Endodermal cell (in vitro differentiated cells): ENCODE data around the gene MYL6. TPM values are rescaled to one million over a fixed set of nuclear protein-coding genes. Genes with fewer than 3 reads are reported as not detected.

Experiments
- DNase-seq: peaks from one replicate; pipeline ENCODE4 v3.0.0-alpha.2; 2017
- H3K27ac ChIP-seq: 2 replicates; pipeline ENCODE4 v1.5.1; 2013; ENCODE audit warnings: mild to moderate bottlenecking, low read depth, low read length, moderate library complexity
- H3K27me3 ChIP-seq: 2 replicates; pipeline ENCODE4 v1.6.1; 2013; ENCODE audit warnings: mild to moderate bottlenecking, low read length, moderate library complexity; ENCODE audit not compliant: insufficient read depth, control insufficient read depth, poor library complexity, severe bottlenecking
- H3K36me3 ChIP-seq: 2 replicates; pipeline ENCODE4 v1.7.0; 2013; ENCODE audit warnings: mild to moderate bottlenecking, low read length, moderate library complexity; ENCODE audit not compliant: control insufficient read depth, insufficient read depth
- H3K4me1 ChIP-seq: one replicate; pipeline ENCODE4 v1.7.0; 2013; ENCODE audit warnings: low read length; ENCODE audit not compliant: control insufficient read depth, insufficient read depth
- H3K4me3 ChIP-seq: 2 replicates; pipeline ENCODE4 v1.5.1; 2013; ENCODE audit warnings: mild to moderate bottlenecking, low read length, moderate library complexity
- H3K9ac ChIP-seq: 2 replicates; pipeline ENCODE4 v1.6.1; 2013; ENCODE audit warnings: mild to moderate bottlenecking, low read length, moderate library complexity; ENCODE audit not compliant: poor library complexity, severe bottlenecking; ENCODE audit errors: extremely low read depth
- H3K9me3 ChIP-seq: 2 replicates; pipeline ENCODE4 v1.6.1; 2013; ENCODE audit warnings: mild to moderate bottlenecking, low read length, moderate library complexity; ENCODE audit not compliant: control insufficient read depth
- H3K27ac Mint-ChIP-seq: 2 replicates; pipeline ENCODE4 v1.8.0; 2020; ENCODE audit warnings: mixed read lengths
- H3K27me3 Mint-ChIP-seq: 2 replicates; pipeline ENCODE4 v1.8.0; 2021; ENCODE audit warnings: mild to moderate bottlenecking, mixed read lengths; ENCODE audit not compliant: insufficient read depth
- H3K36me3 Mint-ChIP-seq: 2 replicates; pipeline ENCODE4 v1.8.0; 2020; ENCODE audit warnings: low read depth, mixed read lengths
- H3K4me1 Mint-ChIP-seq: 2 replicates; pipeline ENCODE4 v1.8.0; 2020; ENCODE audit warnings: mixed read lengths
- H3K4me3 Mint-ChIP-seq: 2 replicates; pipeline ENCODE4 v1.8.0; 2020; ENCODE audit warnings: mild to moderate bottlenecking, moderate library complexity, mixed read lengths
- H3K9me3 Mint-ChIP-seq: 2 replicates; pipeline ENCODE4 v1.8.0; 2020; ENCODE audit warnings: mild to moderate bottlenecking, mixed read lengths
- WGBS, 2 experiments: methylation state at CpG; one replicate each; pipeline versions ENCODE4 v1.1.5 to v1.1.7; 2013; ENCODE audit warnings: missing lambda C conversion rate in 2 of 2, mixed read lengths in 1 of 2; ENCODE audit not compliant: insufficient coverage in 1 of 2, insufficient read length in 1 of 2; 5-methylcytosine and 5-hydroxymethylcytosine counted together
- total RNA-seq, 2 donors: library from RNA; stranded (reverse); fragmentation: NEBNext Ultra II Directional in 1 of 2; extraction: Animal tissue kit (Norgen Biotek cat#: 25700) in 1 of 2; gene quantifications; 2 replicates in 1 of 2; 3 replicates in 1 of 2; pipeline ENCODE4 v1.2.1, GENCODE V29; 2021
- TF ChIP-seq, protein P1 (sequence below): fragments of 200-600 bp; sonication (generic); conservative IDR thresholded peaks from 2 replicates; pipeline ENCODE4 v1.5.0; 2021; ENCODE audit warnings: antibody characterized with exemption, mild to moderate bottlenecking

The MYL6 gene
- total RNA-seq, 2 donors from 2014 or later, result 1,640 to 1,647 TPM

DNA sequence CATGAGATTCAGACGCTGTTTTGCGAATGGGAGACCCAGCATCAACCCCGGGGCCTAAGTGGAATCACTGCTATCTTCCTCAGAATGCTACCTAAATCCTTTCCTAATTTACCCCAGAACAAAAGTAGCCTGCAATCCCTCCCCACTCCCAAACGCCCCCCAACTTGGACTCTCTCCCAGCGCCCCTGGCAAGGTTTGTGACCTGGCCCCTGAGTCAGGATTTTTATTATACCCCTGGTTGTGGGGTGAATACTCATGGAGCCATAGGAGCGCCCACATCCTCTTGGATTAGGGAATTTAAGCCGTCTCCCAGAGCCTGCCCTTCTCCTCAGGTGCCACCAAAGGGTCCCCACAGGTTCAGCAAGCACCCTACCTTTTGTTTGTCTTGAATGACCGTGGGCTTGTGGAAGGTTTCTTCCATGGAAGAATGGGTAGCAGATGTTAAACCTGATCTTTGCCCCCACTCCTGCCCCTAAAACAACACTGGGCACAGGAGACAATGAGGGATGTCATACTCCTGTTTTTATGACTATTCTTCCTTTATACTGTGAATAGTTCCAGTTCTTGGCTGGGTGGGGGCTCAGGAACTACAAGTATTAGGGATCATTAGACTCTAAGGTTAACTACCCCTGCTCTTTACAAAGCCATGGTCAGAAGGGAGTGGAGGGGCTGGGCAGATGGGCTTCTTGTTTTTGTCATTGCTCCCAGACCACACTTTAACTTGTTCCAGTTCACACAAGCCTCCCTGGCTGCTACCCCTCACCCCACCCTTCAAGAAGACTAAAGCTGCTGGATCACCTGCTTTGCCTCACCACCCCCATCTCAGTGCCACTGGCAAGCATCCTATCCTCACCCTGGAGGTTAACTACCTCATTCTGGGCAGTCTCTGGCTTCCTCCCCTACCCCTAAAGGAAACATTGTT is 5.1 kb upstream of the MYL6 start:
- TF ChIP-seq, protein P1, sequence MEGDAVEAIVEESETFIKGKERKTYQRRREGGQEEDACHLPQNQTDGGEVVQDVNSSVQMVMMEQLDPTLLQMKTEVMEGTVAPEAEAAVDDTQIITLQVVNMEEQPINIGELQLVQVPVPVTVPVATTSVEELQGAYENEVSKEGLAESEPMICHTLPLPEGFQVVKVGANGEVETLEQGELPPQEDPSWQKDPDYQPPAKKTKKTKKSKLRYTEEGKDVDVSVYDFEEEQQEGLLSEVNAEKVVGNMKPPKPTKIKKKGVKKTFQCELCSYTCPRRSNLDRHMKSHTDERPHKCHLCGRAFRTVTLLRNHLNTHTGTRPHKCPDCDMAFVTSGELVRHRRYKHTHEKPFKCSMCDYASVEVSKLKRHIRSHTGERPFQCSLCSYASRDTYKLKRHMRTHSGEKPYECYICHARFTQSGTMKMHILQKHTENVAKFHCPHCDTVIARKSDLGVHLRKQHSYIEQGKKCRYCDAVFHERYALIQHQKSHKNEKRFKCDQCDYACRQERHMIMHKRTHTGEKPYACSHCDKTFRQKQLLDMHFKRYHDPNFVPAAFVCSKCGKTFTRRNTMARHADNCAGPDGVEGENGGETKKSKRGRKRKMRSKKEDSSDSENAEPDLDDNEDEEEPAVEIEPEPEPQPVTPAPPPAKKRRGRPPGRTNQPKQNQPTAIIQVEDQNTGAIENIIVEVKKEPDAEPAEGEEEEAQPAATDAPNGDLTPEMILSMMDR, result no peak
- no peak overlapping the region for H3K27ac ChIP-seq
- no peak for DNase-seq

DNA sequence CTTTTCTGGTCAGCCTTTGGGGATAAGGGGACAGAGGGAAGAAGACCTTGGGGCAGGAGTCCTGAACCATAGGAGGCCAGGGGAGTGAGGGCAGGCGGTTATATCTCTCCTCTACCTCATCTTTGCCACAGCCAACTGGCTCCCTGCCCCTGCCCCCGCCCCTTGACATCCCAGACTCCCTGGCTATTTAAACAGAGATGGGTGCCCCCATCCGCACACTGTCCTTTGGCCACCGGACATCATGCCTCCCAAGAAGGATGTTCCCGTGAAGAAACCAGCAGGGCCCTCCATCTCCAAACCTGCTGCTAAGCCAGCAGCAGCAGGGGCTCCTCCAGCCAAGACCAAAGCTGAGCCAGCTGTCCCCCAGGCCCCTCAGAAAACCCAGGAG is 4.5 kb upstream of the MYL6 start:
- no peak for DNase-seq

More for the DNA sequence above, 5.1 kb upstream of the MYL6 start:
- peaks cover 12% of the 10 kb centered on the region for H3K36me3 Mint-ChIP-seq
- peaks cover 41% of the 10 kb centered on the region for H3K4me1 Mint-ChIP-seq
- Histone ChIP-seq H3K27me3 (no peaks in the 10 kb centered on the region), H3K4me3 (peak overlapping the region; percentile 92), H3K9ac (peak overlapping the region; percentile 78), H3K36me3 (peaks cover 19% of the 10 kb centered on the region), H3K4me1 (peaks cover 12% of the 10 kb centered on the region), H3K9me3 (no peaks in the 10 kb centered on the region)
- peak overlapping the region; percentile 85 for H3K4me3 Mint-ChIP-seq
- H3K9me3 Mint-ChIP-seq, result no peaks in the 10 kb centered on the region
- no peaks in the 10 kb centered on the region for H3K27me3 Mint-ChIP-seq
- WGBS, 2 experiments, result 17% methylated on average over 8 of the region's 8 CpGs; no CpG with 5 or more reads in 1 of the 2 experiments
- peak overlapping the region; percentile 95 for H3K27ac Mint-ChIP-seq

DNA sequence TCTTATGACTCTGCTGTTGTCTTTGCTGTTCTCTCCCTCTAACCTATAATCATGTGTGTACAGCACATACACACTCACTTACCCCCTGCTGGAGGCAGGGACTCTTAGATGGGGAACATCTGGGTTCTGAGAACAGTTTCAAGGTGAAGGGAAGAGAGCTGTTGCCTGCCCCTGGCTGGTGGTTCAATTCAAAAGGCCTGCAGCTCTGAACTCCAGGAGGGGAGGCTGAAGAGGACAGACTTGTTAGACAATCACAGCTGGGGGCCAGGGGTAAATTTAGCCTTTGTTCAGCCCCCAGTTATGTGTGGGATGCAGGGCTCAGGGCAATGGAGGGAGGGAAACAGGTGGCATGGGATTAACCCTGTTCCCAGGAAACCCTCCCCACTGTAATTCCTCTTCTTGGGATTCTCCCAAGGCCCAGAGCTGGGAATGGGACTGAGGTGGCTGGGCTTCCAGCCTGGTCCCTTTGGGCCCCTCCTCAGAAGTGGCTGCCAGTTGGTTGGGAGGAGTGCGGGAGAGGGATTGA is 3.9 kb upstream of the MYL6 start:
- Histone ChIP-seq H3K9me3 (no peaks in the 10 kb centered on the region), H3K9ac (peak overlapping the region; percentile 18), H3K4me1 (peaks cover 12% of the 10 kb centered on the region), H3K27me3 (no peaks in the 10 kb centered on the region), H3K27ac (no peak overlapping the region), H3K36me3 (peaks cover 24% of the 10 kb centered on the region), H3K4me3 (peak overlapping the region; percentile 92)
- DNase-seq, result peak; percentile 79
- H3K4me3 Mint-ChIP-seq, result peak overlapping the region; percentile 85
- H3K27me3 Mint-ChIP-seq, result no peaks in the 10 kb centered on the region
- peaks cover 45% of the 10 kb centered on the region for H3K4me1 Mint-ChIP-seq
- H3K36me3 Mint-ChIP-seq, result peaks cover 17% of the 10 kb centered on the region
- peak overlapping the region; percentile 85 for H3K27ac Mint-ChIP-seq
- TF ChIP-seq, protein P1, result no peak
- WGBS, 2 experiments, result 100% methylated on average over 1 of the region's 1 CpG; no CpG with 5 or more reads in 1 of the 2 experiments
- no peaks in the 10 kb centered on the region for H3K9me3 Mint-ChIP-seq

More for the DNA sequence above, 4.5 kb upstream of the MYL6 start:
- Mint-ChIP-seq H3K27ac (peak overlapping the region; percentile 95), H3K36me3 (peaks cover 12% of the 10 kb centered on the region), H3K27me3 (no peaks in the 10 kb centered on the region), H3K9me3 (no peaks in the 10 kb centered on the region), H3K4me1 (peaks cover 41% of the 10 kb centered on the region), H3K4me3 (peak overlapping the region; percentile 85)
- peak overlapping the region; percentile 92 for H3K4me3 ChIP-seq
- no peaks in the 10 kb centered on the region for H3K27me3 ChIP-seq
- peaks cover 19% of the 10 kb centered on the region for H3K36me3 ChIP-seq
- peaks cover 12% of the 10 kb centered on the region for H3K4me1 ChIP-seq
- H3K9ac ChIP-seq, result peak overlapping the region; percentile 18
- TF ChIP-seq, protein P1, result no peak
- 76 to 90% methylated on average over 4 to 5 of the region's 5 CpGs for WGBS, 2 experiments
- no peak overlapping the region for H3K27ac ChIP-seq
- no peaks in the 10 kb centered on the region for H3K9me3 ChIP-seq
